Activated effector memory CD4-positive, alpha-beta T cell treated with Interleukin-2 at 50 U/mL for 16 hours (primary cell): ENCODE measurements around the gene PTPRN2.
"Not testable (repeated sequence)": the region's sequence is repeated elsewhere in the genome, so short reads cannot be mapped to it uniquely, and the experiment has no call there.

ENCODE experiments used
- DNase-seq: peaks from one replicate; pipeline ENCODE4 v3.0.0-alpha.2; 2020

PTPRN2 gene

GRCh38 chr7:158241919-158242318, 345.7 kb downstream of the PTPRN2 start:
- no peak for DNase-seq

- DNase-seq = no peak
These were observed 346.8 kb downstream of the PTPRN2 start for GRCh38 chr7:158240801-158241200.

- DNase-seq = no peak
These were observed 348.2 kb downstream of the PTPRN2 start for GRCh38 chr7:158239290-158239981.

- DNase-seq = no peak
These were observed 348.9 kb downstream of the PTPRN2 start for GRCh38 chr7:158238616-158239289.

GRCh38 chr7:158237672-158238335, 349.8 kb downstream of the PTPRN2 start:
- no peak for DNase-seq

GRCh38 chr7:158236400-158236799, 351.2 kb downstream of the PTPRN2 start:
- no peak for DNase-seq

- DNase-seq = no peak
These were observed 351.8 kb downstream of the PTPRN2 start for GRCh38 chr7:158235862-158236261.

GRCh38 chr7:158229945-158230344, 357.7 kb downstream of the PTPRN2 start:
- DNase-seq = no peak

- DNase-seq = no peak
These were observed 358.6 kb downstream of the PTPRN2 start for GRCh38 chr7:158228986-158229385.

- no peak for DNase-seq
These were observed 359.5 kb downstream of the PTPRN2 start for GRCh38 chr7:158228131-158228530.

GRCh38 chr7:158227258-158227984, 360.2 kb downstream of the PTPRN2 start:
- no peak for DNase-seq

GRCh38 chr7:158216198-158216597, 371.4 kb downstream of the PTPRN2 start:
- no peak for DNase-seq

- no peak for DNase-seq
These were observed 378.2 kb downstream of the PTPRN2 start for GRCh38 chr7:158209435-158209834.

- DNase-seq = no peak
These were observed 381.3 kb downstream of the PTPRN2 start for GRCh38 chr7:158206341-158206740.

GRCh38 chr7:158204453-158204852, 383.2 kb downstream of the PTPRN2 start:
- no peak for DNase-seq

- not testable (repeated sequence) for DNase-seq
These were observed 383.7 kb downstream of the PTPRN2 start for GRCh38 chr7:158203948-158204347.

GRCh38 chr7:158194365-158194900, 393.2 kb downstream of the PTPRN2 start:
- DNase-seq = no peak

GRCh38 chr7:158193446-158193845, 394.2 kb downstream of the PTPRN2 start:
- DNase-seq = no peak

- no peak for DNase-seq
These were observed 394.7 kb downstream of the PTPRN2 start for GRCh38 chr7:158192956-158193355.

- no peak for DNase-seq
These were observed 395.3 kb downstream of the PTPRN2 start for GRCh38 chr7:158192184-158192835.

- no peak for DNase-seq
These were observed 396.0 kb downstream of the PTPRN2 start for GRCh38 chr7:158191671-158192070.

GRCh38 chr7:158190756-158191155, 396.9 kb downstream of the PTPRN2 start:
- DNase-seq = no peak

- DNase-seq = no peak
These were observed 398.9 kb downstream of the PTPRN2 start for GRCh38 chr7:158188676-158189075.
